ENCODE measurements around the gene DMWD.
"Not testable (repeated sequence)": the region's sequence is repeated elsewhere in the genome, so short reads cannot be mapped to it uniquely, and the experiment has no call there.

Gene DMWD

GRCh38 chr19:45769821-45770191, 22.8 kb downstream of the DMWD start:
- no peak for DNase-seq

- peak; percentile 90 for DNase-seq
These were observed 23.5 kb downstream of the DMWD start, which contains the start of gene SIX5 for GRCh38 chr19:45768984-45769782. TSS of gene SIX5 (minus strand) at chr19:45769252. CDS start at chr19:45768844, 408 bp downstream.

GRCh38 chr19:45768655-45768983, 24.0 kb downstream of the DMWD start:
- no peak for DNase-seq

GRCh38 chr19:45767881-45768654, 24.6 kb downstream of the DMWD start:
- DNase-seq = no peak

- no peak for DNase-seq
These were observed 25.2 kb downstream of the DMWD start for GRCh38 chr19:45767410-45767880.

GRCh38 chr19:45766869-45767346, 25.7 kb downstream of the DMWD start:
- DNase-seq = no peak

GRCh38 chr19:45766296-45766868, 26.3 kb downstream of the DMWD start:
- no peak for DNase-seq

GRCh38 chr19:45765702-45766295, 26.8 kb downstream of the DMWD start:
- DNase-seq = no peak

GRCh38 chr19:45764945-45765701, 27.5 kb downstream of the DMWD start:
- no peak for DNase-seq

- DNase-seq = no peak
These were observed 28.2 kb downstream of the DMWD start for GRCh38 chr19:45764475-45764874.

GRCh38 chr19:45763691-45764294, 28.9 kb downstream of the DMWD start:
- DNase-seq = no peak

- DNase-seq = no peak
These were observed 29.6 kb downstream of the DMWD start for GRCh38 chr19:45762870-45763631.

- no peak for DNase-seq
These were observed 30.9 kb downstream of the DMWD start for GRCh38 chr19:45761714-45762113.

- DNase-seq = no peak
These were observed 33.7 kb downstream of the DMWD start for GRCh38 chr19:45758921-45759320.

- no peak for DNase-seq
These were observed 35.0 kb downstream of the DMWD start for GRCh38 chr19:45757695-45758094.

GRCh38 chr19:45754323-45754722, 38.3 kb downstream of the DMWD start:
- DNase-seq = no peak

- no peak for DNase-seq
These were observed 39.1 kb downstream of the DMWD start for GRCh38 chr19:45753548-45753947.

- no peak for DNase-seq
These were observed 40.0 kb downstream of the DMWD start for GRCh38 chr19:45752639-45753038.

GRCh38 chr19:45751483-45751882, 41.2 kb downstream of the DMWD start:
- not testable (repeated sequence) for DNase-seq

- no peak for DNase-seq
These were observed 45.1 kb downstream of the DMWD start for GRCh38 chr19:45747513-45747912.

GRCh38 chr19:45746866-45747265, 45.8 kb downstream of the DMWD start:
- no peak for DNase-seq
